PC-9 (cell line): Measurements from ENCODE around the gene PTPN6. TPM values are rescaled to one million over a fixed set of nuclear protein-coding genes. Genes with fewer than 3 reads are reported as not detected.

Experiments used
- BruUV-seq: library from RNA; stranded (reverse); fragments of 400-500 nt; replicated peaks from 2 replicates; lab custom pipeline; 2021; lab: Mats Ljungman, UMichigan
- CTCF ChIA-PET: fragments of 300-600 bp; sonication (Branson Sonifier 250); formaldehyde crosslinking; loops from one replicate; lab custom pipeline; 2022; ENCODE audit warnings: antibody characterized with exemption; lab: Charles Lee
- POLR2A ChIA-PET: fragments of 300-600 bp; sonication (Branson Sonifier 250); formaldehyde crosslinking; loops from one replicate; lab custom pipeline; 2022; ENCODE audit warnings: antibody characterized with exemption; ENCODE audit not compliant: unreplicated experiment; lab: Charles Lee
- DNase-seq, 2 experiments: peaks; one replicate each; pipeline versions ENCODE4 v3.0.0 to v3.0.0-alpha.2; 2015 to 2022; ENCODE audit warnings: mixed read lengths in 1 of 2
- H2AFZ ChIP-seq: fragments of 200-600 bp; sonication (generic); 2 replicates; pipeline ENCODE4 v1.8.1; 2017; ENCODE audit warnings: antibody characterized with exemption
- H3F3A ChIP-seq: fragments of 200-600 bp; sonication (generic); 2 replicates; pipeline ENCODE4 v1.8.1; 2017; ENCODE audit warnings: antibody characterized with exemption, mild to moderate bottlenecking, low read depth; ENCODE audit not compliant: insufficient read depth
- H3K27ac ChIP-seq: fragments of 200-600 bp; sonication (generic); 2 replicates; pipeline ENCODE4 v1.6.1; 2016; ENCODE audit warnings: mixed run types
- H3K27me3 ChIP-seq: fragments of 200-600 bp; sonication (generic); 2 replicates; pipeline ENCODE4 v1.6.1; 2016; ENCODE audit warnings: low read depth, mixed run types; ENCODE audit not compliant: insufficient read depth
- H3K36me3 ChIP-seq: fragments of 200-600 bp; sonication (generic); 2 replicates; pipeline ENCODE4 v1.6.1; 2016; ENCODE audit warnings: low read depth, mixed run types
- H3K4me1 ChIP-seq: fragments of 200-600 bp; sonication (generic); replicated peaks from 2 replicates; pipeline ENCODE4 v1.6.1; 2016; ENCODE audit warnings: mixed run types; ENCODE audit not compliant: insufficient read depth
- H3K4me2 ChIP-seq: fragments of 200-600 bp; sonication (generic); 2 replicates; pipeline ENCODE4 v1.6.1; 2017; ENCODE audit warnings: mixed run types
- H3K4me3 ChIP-seq: fragments of 200-600 bp; sonication (generic); 2 replicates; pipeline ENCODE4 v1.6.1; 2016; ENCODE audit warnings: mixed run types
- H3K79me2 ChIP-seq: fragments of 200-600 bp; sonication (generic); 2 replicates; pipeline ENCODE4 v1.6.1; 2017; ENCODE audit warnings: low read depth, mixed run types
- H3K9me2 ChIP-seq: fragments of 200-600 bp; sonication (generic); 2 replicates; pipeline ENCODE4 v1.8.1; 2017; ENCODE audit warnings: mild to moderate bottlenecking; ENCODE audit not compliant: insufficient read depth
- H3K9me3 ChIP-seq: fragments of 200-600 bp; sonication (generic); 2 replicates; pipeline ENCODE4 v1.8.1; 2016; ENCODE audit warnings: low read depth; ENCODE audit not compliant: insufficient read depth
- H4K20me1 ChIP-seq: fragments of 200-600 bp; sonication (generic); 2 replicates; pipeline ENCODE4 v1.8.1; 2017; ENCODE audit not compliant: insufficient read depth
- CTCF ChIP-seq: fragments of 200-600 bp; sonication (generic); conservative IDR thresholded peaks from 2 replicates; pipeline ENCODE4 v1.6.1; 2017; ENCODE audit warnings: mixed run types, antibody characterized with exemption, mild to moderate bottlenecking, moderate library complexity
- EZH2 ChIP-seq: fragments of 200-600 bp; sonication (generic); IDR thresholded peaks from 2 replicates; pipeline ENCODE4 v1.8.0; 2017; ENCODE audit warnings: antibody characterized with exemption, low read depth
- intact Hi-C: fragments of 100-400 bp; cut with micrococcal nuclease; formaldehyde crosslinking; loops from one replicate; pipeline ENCODE4 v1.10.0; 2022; ENCODE audit not compliant: unreplicated experiment
- total RNA-seq: library from RNA; stranded (reverse); gene quantifications from 2 replicates; pipeline ENCODE4 v1.2.3, GENCODE V29; 2021

PTPN6 gene
- total RNA-seq, 1 experiment from 2014 or later: 92.7 TPM

DNA sequence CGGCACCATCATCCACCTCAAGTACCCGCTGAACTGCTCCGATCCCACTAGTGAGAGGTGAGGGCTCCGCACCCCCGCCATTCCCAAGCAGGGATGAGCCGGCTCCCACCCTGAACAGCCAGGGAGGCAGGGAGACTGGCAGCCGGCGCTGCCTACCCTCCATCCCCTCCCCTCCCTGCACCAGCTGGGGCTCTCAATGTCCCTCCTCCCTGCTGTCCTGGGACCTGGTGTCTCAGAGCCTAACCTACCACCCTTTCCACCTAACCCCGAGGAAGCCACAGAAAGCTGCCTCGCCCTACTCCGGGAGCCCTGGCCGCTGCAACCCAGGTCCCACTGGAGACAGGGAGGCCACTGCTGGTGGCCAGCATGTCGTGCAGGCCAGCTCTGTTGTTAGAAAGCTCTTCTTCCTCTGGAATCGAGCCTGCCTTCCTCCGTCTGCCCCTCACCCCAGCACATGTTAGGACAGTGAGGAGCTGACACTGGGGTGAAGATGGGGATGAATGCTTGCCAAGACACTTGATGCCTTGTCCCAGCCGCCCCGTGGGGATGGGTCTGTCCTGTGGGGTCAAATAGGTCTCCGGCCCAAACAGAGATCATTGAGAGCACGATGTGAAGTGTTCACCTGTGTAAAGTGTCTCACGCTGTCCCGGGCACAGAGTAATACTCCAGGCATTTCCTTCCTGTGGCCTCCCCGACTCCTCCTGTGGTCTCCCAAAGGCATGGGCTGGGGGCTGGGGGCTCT is 1.1 kb downstream of the PTPN6 start:
- H3K9me2 ChIP-seq: no peaks in the 10 kb centered on the region
- 0 out of 2 replicates have a peak, but pooled peaks cover 8% of the 10 kb centered on the region for H3F3A ChIP-seq
- no peaks in the 10 kb centered on the region for H3K9me3 ChIP-seq
- no peak for DNase-seq
- no peaks in the 10 kb centered on the region for H3K27me3 ChIP-seq
- CTCF ChIA-PET: no interaction called here
- POLR2A ChIA-PET: no interaction called here
- no peak overlapping the region for H3K4me2 ChIP-seq
- no peaks in the 10 kb centered on the region for H3K36me3 ChIP-seq
- intact Hi-C loops: no loop called here
- TF ChIP-seq EZH2: no peak
- no peak for TF ChIP-seq CTCF
- H4K20me1 ChIP-seq: no peaks in the 10 kb centered on the region
- BruUV-seq: no TSS peak
- H2AFZ ChIP-seq: no peak overlapping the region
- peaks cover 1% of the 10 kb centered on the region for H3K4me1 ChIP-seq
- H3K4me3 ChIP-seq: no peak overlapping the region
- peaks cover 10% of the 10 kb centered on the region; the same call in 1 of the 2 replicates for H3K79me2 ChIP-seq
- no peak overlapping the region for H3K27ac ChIP-seq

DNA sequence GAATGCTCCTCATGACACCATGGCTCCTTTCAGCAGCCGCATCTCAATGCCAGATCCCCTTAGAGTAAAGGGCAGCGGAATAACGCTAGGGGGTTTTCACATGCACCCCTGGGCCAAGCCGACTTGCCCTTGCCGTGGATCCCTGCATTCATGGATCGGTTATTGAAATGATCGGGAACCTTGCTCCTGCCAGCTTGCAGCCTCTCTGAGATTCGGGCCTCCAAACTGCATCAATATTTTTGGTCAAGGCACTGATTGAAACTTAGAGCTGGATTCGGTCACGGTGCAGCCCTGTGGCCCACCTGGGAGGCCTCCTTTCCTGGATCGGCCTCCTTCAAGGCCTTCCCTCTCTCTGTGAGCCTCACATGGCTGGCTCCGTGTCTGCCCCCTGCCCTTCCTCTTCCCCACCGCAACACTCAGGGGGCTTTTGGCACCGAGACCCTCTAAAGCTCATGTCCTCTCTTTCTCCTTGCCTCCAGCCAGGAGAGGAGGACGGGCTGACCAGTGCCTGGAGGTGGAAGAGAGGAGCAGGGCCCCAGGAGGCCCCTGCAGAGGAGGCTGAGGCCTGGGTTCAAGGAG is 1.8 kb downstream of the PTPN6 start:
- CTCF ChIA-PET: no interaction called here
- H3K27ac ChIP-seq: no peak overlapping the region
- TF ChIP-seq EZH2: no peak
- TF ChIP-seq CTCF: no peak
- 0 out of 2 replicates have a peak, but pooled peaks cover 3% of the 10 kb centered on the region for H3K79me2 ChIP-seq
- no TSS peak for BruUV-seq
- H4K20me1 ChIP-seq: no peaks in the 10 kb centered on the region
- intact Hi-C loops: no loop called here
- no peak overlapping the region for H2AFZ ChIP-seq
- no peaks in the 10 kb centered on the region for H3K9me2 ChIP-seq
- H3F3A ChIP-seq: 0 out of 2 replicates have a peak, but pooled peaks cover 8% of the 10 kb centered on the region
- no peaks in the 10 kb centered on the region for H3K9me3 ChIP-seq
- H3K27me3 ChIP-seq: no peaks in the 10 kb centered on the region
- no peak overlapping the region for H3K4me2 ChIP-seq
- POLR2A ChIA-PET: no interaction called here
- no peak overlapping the region for H3K4me3 ChIP-seq
- no peaks in the 10 kb centered on the region for H3K4me1 ChIP-seq
- no peaks in the 10 kb centered on the region for H3K36me3 ChIP-seq
- DNase-seq: no peak

DNA sequence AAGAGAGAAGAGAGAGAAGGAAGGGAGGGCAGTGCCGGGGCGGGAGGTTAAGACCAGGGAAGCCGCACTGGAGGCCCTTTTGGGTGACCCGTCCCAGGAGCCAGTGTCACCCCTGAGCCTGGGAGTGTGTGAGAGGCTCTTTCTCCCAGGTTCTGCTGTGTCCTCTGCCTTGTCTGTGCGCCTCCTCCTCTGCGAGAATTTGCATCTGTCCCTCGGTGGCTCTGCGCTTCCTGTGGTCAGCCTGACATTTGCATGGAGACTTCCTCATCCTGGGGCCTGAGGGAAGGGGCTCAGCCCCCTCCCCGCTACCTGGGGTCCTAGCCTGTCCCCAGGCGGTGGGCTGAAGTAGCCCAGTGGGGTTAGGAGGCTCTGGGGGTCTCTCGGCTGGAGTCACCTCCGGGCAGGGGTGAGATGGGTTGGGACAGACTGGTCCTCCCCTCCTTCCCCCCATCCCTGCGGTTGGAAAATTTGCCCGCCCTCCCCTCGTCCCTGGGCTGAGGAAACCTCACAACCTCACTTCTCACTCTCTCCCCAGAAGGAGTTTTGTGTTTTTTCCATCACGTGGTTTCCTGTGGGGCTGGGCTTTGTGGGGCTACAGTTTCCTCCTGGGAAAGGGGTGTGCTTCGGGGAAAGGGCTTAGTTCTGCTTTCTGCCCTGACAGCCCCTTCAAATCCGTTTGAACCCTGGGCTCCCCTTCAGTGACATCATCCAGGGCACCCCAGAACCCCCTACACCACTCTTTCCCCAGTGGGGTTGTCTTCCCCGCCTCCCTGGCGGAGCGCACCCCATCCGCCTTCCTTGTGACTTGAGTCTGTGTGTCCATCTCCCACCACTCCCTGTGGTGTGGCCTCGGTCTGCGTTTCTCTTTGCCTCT is 2.5 kb downstream of the PTPN6 start:
- no peaks in the 10 kb centered on the region for H3K9me2 ChIP-seq
- no peak for TF ChIP-seq EZH2
- TF ChIP-seq CTCF: no peak
- intact Hi-C loops: no loop called here
- POLR2A ChIA-PET: no interaction called here
- no TSS peak for BruUV-seq
- 0 out of 2 replicates have a peak, but pooled peaks cover 5% of the 10 kb centered on the region for H3F3A ChIP-seq
- H3K4me2 ChIP-seq: no peak overlapping the region
- CTCF ChIA-PET: no interaction called here
- H2AFZ ChIP-seq: no peak overlapping the region
- H3K27ac ChIP-seq: no peak overlapping the region
- no peaks in the 10 kb centered on the region for H3K79me2 ChIP-seq
- no peaks in the 10 kb centered on the region for H3K36me3 ChIP-seq
- H3K4me3 ChIP-seq: no peak overlapping the region
- H3K9me3 ChIP-seq: no peaks in the 10 kb centered on the region
- H3K4me1 ChIP-seq: no peaks in the 10 kb centered on the region
- no peak for DNase-seq
- H3K27me3 ChIP-seq: no peaks in the 10 kb centered on the region
- no peaks in the 10 kb centered on the region for H4K20me1 ChIP-seq
